Activated CD4-positive, alpha-beta T cell treated with anti-CD3 and anti-CD28 coated beads for 48 hours (primary cell): ENCODE measurements around the gene CMTM3.
"Not testable (repeated sequence)": the region's sequence is repeated elsewhere in the genome, so short reads cannot be mapped to it uniquely, and the experiment has no call there.

ENCODE experiments used
- DNase-seq: peaks from one replicate; pipeline ENCODE4 v3.0.0-alpha.2; 2020

CMTM3 gene

DNA sequence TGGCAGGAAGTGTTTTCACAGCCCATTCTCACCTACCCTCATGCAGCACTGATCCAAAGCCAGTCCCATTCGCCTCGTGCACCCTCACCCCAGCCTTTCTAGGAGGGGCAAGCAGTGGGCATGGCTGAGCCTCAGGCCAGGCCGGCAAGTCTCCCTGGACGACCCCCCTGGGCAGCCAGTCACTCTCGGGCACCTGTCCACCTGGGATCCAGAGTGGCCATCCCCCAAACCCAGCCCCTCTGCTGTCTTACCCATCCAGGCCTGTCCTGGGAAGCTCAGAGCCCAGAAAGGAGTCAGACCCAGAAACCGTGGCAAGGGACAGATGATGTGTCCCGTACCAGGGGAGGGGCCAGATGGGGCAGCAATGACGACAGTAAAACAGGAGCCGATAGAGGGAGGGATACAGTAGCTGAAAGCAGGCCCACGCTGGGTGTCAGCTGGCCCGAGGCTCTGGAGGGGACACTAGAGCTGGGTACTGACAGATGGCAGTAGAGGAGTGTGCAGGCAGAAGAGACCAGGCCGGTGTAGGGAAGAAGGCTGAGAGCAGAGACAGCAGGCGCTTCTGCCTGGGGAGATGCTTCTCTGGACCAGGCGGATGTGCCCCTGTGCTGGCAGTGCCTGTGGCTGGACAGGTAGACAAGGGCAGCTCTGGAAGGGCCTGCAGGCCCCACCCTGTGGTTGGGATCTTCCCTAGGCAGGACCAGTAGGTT, 5.8 kb downstream of the CMTM3 start:
- no peak for DNase-seq

GRCh38 chr16:66611911-66612310, 7.4 kb downstream of the CMTM3 start:
- not testable (repeated sequence) for DNase-seq

DNA sequence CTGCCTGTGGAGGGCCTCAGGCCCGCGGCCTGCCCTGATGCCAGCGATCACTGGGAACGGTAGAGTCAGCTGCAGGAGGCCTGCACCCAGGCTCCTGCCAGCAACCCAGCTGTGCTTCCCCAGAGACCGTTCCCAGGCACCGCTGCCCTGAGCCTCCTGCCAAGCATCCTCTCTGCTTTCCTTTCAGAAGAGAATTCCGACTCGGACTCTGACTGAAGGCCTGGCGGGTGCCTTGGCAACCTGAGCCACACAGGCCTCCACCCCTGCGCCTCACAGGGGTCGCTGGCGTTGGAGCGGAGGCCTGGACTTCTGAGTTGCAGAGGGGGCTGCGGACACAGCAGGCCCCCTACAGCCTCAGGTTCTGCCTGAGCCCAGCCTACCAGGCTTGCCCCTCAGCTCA, 7.9 kb downstream of the CMTM3 start:
- DNase-seq = no peak

DNA sequence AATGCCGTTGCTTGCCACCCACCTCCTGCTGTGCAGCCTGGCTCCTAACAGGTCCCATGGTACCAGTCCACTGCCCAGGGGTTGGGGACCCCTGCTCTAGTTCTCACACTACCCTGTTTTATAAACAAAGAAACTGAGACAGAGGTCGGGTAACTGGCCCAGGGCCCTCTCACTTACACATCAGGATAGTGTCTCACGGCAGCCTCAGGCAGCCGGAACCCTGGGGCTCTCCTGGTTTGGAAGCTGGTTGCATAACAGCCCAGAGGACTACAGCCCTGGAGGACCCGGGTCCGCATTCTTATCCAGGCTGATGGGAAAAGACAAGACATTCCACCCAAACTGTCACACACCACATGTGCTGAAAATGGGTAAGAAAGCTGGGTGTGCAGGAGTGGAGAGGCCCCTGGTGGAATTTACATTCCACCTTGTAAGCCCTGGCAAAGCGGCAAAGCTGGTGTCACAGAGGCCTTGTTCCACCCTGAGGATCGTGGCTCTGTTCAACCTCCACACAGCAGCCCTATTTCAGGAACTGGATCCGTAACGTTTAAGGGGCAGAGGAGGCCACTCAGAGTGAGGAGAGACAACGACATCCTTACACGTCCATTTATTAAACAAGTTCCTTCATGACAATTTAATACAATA, 9.8 kb downstream of the CMTM3 start:
- no peak for DNase-seq

- DNase-seq = no peak
Observed at GRCh38 chr16:66616169-66616568, 11.7 kb downstream of the CMTM3 start.

DNA sequence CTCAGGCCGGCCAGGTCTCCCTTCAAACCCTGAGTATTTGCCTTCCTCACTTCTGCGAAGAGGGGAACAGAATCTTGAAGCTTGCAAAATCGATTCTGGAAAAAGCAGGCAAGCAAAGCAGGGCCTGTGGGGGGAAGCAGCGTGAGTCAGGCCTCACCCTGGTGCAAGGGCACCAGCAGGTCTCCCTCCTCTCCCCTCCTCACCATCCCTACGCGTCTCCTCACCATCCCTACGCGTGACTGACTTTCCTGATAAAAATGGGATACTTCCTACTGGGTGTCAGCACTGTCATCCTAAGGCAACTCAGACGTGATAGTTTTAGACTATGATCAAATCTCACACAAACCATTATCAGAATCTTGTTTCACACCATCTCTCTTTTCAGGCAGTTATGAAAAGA, 12.1 kb downstream of the CMTM3 start:
- no peak for DNase-seq

DNA sequence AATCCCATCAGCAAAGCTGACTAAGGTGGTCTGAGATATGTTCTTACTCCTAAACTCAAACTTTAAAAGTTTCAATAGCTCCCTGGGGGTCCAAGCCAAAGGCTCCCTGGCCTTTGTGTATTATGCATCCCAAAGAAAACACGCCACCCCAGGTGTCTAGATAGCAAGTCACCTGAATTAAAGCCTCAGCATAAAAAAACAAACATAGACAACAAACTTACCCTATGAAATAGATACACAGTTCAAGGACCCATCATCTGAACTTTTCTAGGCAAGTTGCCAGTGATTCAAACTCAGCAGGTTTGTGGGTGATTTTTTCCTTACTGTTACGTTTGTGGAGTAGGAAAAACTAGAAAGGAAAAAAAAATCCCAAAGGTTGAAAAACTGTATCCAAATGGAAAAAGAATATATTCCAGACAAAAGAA, 12.5 kb downstream of the CMTM3 start:
- no peak for DNase-seq

DNA sequence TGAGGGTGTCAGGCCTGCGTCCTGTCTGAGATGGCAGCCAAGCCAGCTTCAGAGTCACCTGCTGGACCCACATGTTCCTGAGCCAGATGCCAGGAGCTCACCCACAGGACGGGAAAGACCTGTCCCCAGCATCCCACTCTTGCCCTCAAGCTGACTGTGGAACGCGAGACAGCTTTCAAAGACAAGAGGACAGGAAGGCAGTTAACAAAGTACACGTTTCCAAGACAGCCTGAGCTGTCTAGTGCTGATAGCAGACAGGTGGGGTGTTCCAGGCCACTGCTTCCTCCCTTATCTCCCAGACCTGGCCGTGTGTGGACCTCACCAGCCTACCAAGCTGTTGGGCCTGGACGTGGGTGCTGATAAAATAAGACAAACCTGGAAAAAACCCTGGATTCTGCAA, 13.2 kb downstream of the CMTM3 start:
- DNase-seq = no peak

DNA sequence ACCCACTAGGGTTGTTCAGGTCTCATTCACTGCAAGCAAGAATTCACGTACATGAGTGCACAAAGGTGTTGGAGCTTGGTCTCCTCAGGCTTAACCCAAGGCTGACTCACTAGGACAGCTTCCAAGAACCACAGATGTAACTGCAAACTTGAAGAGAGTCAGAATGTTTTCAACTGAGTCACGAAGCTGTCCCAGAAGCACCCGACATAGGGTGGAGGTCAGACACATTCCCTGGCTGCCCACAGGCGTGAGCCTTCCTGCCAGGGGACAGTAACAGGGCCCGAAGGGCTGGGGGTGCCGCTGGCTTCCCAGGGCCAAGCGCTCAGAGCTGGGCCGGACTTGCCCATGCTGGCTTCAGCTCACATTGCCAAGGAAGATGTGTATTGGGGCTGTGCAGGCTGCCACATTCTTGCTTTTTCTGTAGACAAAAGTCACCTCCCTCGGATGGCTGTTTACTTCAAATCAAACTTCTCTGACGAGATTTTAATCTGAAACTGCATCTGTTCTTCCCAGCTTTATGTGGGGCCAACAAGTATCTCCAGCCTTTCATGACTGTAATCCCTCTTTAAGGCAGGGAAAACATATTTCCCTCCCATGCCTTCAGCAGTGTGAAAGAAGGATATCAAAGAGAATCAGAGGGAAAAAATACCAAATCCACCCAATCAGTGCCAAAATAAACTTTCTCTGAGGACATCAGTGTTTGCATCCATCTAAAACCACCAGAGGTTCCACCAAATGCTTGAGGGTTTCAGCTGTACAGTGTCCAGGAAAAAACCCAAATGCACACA, 14.3 kb downstream of the CMTM3 start:
- DNase-seq = no peak

- no peak for DNase-seq
Observed at GRCh38 chr16:66619534-66620428, 15.3 kb downstream of the CMTM3 start.

DNA sequence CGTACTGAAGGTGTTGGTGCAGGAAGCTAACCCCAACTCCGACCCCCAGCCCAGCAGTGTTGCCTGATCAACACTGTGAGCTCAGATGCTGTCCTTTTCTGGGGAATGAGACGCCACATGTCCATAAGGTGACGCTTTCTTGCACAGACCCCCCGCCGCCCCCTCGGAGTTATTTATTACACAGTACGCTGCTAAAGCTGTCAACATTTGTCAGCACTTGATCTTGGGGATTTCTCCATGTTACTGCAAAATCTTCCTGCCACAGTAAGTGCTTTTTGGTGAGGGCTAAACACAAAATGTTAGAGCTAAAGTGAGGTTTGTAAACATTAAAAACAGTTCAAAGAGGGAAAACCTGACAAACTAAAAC, 15.9 kb downstream of the CMTM3 start:
- DNase-seq = no peak

DNA sequence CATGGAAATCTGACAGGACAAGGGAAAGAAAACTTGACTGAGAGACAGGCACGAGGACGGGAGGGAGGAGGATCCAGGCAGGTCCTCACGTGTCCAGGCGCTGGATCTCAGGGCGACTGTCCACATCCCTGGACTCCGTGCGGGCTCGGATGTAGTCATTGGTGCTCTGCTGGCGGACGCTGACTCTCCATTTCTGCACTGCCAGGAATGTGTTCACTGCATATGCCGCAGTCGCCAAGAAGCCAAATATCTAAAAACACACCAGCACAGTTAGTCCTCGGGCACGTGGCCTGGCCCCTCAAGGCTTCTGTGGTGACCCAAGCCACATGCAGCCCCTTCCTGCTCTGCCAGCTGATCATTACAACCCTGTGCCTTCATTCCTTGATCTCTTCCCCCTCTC, 17.5 kb downstream of the CMTM3 start:
- DNase-seq = no peak

DNA sequence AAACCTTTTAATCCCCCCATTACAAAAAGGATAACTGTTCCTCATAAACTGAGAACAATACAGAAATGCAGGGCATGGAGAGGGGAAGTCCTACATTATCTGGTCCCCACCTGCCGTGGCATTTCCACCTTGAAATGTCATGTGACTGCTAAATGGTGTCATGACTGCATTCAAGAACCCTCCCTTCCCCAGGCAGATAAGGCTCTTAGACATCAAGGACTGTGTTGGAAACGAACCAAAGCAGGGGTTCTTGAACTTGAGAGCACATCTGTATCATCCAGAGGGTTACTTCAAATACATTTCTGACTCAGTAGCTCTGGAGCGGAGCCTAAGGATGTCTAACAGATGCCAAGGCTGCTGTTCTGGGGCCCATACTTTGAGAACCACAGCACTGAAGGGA, 18.4 kb downstream of the CMTM3 start:
- DNase-seq = no peak

- DNase-seq = no peak
Observed at GRCh38 chr16:66623755-66624154, 19.3 kb downstream of the CMTM3 start.

DNA sequence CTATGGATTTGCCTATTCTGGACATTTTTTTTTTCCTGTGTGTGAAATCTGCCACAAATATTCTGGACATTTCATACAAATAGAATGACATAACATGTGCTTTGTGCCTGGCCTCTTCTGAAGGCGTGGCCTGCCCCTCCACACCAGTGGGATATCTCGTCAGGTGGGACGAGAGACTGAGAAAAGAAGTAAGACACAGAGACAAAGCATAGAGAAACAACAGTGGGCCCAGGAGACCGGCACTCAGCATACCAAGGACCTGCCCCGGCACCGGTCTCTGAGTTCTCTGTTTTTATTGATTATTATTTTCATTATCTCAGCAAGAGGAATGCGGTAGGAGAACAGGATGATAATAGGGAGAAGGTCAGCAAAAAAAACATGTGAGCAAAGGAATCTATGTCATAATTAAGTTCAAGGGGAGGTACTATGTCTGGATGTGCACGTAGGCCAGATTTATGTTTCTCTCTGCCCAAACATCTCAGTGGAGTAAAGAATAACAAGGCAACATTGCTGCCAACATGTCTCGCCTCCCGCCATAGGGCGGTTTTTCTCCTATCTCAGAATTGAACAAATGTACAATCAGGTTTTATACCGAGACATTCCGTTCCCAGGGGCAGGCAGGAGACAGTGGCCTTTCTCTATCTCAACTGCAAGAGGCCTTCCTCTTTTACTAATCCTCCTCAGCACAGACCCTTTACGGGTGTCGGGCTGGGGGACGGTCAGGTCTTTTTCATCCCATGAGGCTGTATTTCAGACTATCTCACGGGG, 23.3 kb downstream of the CMTM3 start:
- not testable (repeated sequence) for DNase-seq

- no peak for DNase-seq
Observed at GRCh38 chr16:66629856-66630255, 25.4 kb downstream of the CMTM3 start.

DNA sequence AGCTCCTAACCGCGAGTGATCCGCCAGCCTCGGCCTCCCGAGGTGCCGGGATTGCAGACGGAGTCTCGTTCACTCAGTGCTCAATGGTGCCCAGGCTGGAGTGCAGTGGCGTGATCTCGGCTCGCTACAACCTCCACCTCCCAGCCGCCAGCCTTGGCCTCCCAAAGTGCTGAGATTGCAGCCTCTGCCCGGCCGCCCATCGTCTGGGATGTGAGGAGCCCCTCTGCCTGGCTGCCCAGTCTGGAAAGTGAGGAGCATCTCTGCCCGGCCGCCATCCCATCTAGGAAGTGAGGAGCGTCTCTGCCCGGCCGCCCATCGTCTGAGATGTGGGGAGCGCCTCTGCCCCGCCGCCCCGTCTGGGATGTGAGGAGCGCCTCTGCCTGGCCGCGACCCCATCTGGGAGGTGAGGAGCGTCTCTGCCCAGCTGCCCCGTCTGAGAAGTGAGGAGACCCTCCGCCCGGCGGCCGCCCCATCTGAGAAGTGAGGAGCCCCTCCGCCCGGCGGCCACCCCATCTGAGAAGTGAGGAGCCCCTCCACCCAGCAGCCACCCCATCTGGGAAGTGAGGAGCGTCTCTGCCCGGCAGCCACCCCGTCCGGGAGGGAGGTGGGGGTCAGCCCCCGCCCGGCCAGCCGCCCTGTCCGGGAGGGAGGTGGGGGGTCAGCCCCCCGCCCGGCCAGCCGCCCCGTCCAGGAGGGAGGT, 26.2 kb downstream of the CMTM3 start:
- DNase-seq = not testable (repeated sequence)

GRCh38 chr16:66631558-66631957, 27.1 kb downstream of the CMTM3 start:
- not testable (repeated sequence) for DNase-seq

DNA sequence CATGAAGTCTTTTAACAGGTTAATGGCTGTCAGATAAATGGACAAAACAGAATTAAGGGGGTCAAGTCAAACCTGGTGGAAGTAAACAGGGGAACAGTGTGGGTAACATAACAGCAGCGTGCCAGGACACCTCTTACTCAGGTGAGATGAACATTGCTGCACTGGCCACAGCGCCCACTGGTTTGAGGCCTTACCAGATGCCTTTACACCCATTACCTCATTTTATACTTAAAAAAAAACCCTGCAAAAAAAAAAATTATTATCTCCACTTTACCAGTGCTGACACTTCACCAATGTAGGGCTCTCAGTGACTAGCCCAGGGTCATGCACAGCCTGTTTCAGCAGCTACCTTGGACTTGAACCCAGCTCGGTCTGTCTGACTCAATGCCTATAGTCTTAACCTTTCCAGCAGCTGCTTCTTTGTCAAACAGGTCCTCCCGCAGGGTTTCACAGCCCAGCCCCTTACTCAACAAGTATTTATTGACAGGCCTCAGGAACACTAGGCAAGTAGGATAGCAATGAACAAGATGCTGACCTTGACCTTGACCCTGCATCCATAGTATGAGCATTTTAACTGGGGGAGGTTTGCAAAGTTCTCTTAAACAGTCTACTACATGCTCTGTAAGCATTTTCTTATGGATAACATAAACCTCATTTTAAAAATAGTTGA, 30.2 kb downstream of the CMTM3 start:
- no peak for DNase-seq

- no peak for DNase-seq
Observed at GRCh38 chr16:66635406-66635805, 30.9 kb downstream of the CMTM3 start.

GRCh38 chr16:66636199-66636598, 31.7 kb downstream of the CMTM3 start:
- no peak for DNase-seq
